B cell (primary cell): ENCODE results near the gene CEP131. TPM values are rescaled to one million over a fixed set of nuclear protein-coding genes. Genes with fewer than 3 reads are reported as not detected.

ENCODE experiments used
- ATAC-seq: fragments of 200-7000 bp; cut with Tn5 transposase; one replicate; pipeline ENCODE4 v1.10.0; 2021; ENCODE audit warnings: low read depth, mild to moderate bottlenecking, moderate number of reproducible peaks, moderate library complexity
- CTCF ChIA-PET: fragments of 350-600 bp; sonication (Branson Sonifier 250); formaldehyde crosslinking; loops from one replicate; lab custom pipeline; 2021; ENCODE audit warnings: antibody characterized with exemption, inconsistent platforms; lab: Charles Lee
- POLR2A ChIA-PET: fragments of 350-600 bp; sonication (Branson Sonifier 250); formaldehyde crosslinking; loops from one replicate; lab custom pipeline; 2021; ENCODE audit warnings: antibody characterized with exemption; lab: Charles Lee
- DNase-seq: peaks from one replicate; pipeline ENCODE4 v3.0.0; 2013
- H2AFZ ChIP-seq: 2 replicates; pipeline ENCODE4 v1.6.1; 2012; ENCODE audit warnings: mild to moderate bottlenecking, low read depth, low read length; ENCODE audit not compliant: insufficient read depth, poor library complexity, severe bottlenecking
- H3K27ac ChIP-seq, 2 donors: 1 replicate in 1 of 2; 2 replicates in 1 of 2; pipeline ENCODE4 v1.5.1; 2012 to 2013; ENCODE audit warnings: low read length in 2 of 2, mild to moderate bottlenecking in 2 of 2, moderate library complexity in 1 of 2
- H3K27me3 ChIP-seq, 4 experiments: fragments of 200-600 bp in 1 of 4; sonication (generic) in 1 of 4; replicated peaks in 1 of 4; 1 replicate in 2 of 4; 2 replicates in 2 of 4; pipeline versions ENCODE4 v1.6.1 to v1.7.0; 2013 to 2016; ENCODE audit warnings: low read length in 3 of 4, mild to moderate bottlenecking in 2 of 4, mixed read lengths in 1 of 4, moderate library complexity in 1 of 4; ENCODE audit not compliant: insufficient read depth in 4 of 4, control insufficient read depth in 3 of 4; ENCODE audit errors: control extremely low read depth in 1 of 4
- H3K36me3 ChIP-seq, 2 experiments: replicated peaks in 1 of 2; 1 replicate in 1 of 2; 2 replicates in 1 of 2; pipeline versions ENCODE4 v1.6.1 to v1.7.1; 2013; ENCODE audit warnings: low read length in 1 of 2; ENCODE audit not compliant: insufficient read depth in 2 of 2, control insufficient read depth in 1 of 2; ENCODE audit errors: control extremely low read depth in 1 of 2, extremely low read depth in 1 of 2
- H3K4me1 ChIP-seq, 2 donors: fragments of 200-600 bp in 1 of 2; sonication (generic) in 1 of 2; 1 replicate in 1 of 2; 2 replicates in 1 of 2; pipeline versions ENCODE4 v1.5.1 to v1.6.1; 2013 to 2017; ENCODE audit warnings: low read length in 2 of 2; ENCODE audit not compliant: control insufficient read depth in 2 of 2, insufficient read depth in 2 of 2
- H3K4me2 ChIP-seq: replicated peaks from 2 replicates; pipeline ENCODE3; 2012; ENCODE audit warnings: mild to moderate bottlenecking, low read depth, low read length; ENCODE audit not compliant: poor library complexity, severe bottlenecking
- H3K4me3 ChIP-seq, 5 experiments: fragments of 200-600 bp in 1 of 5; sonication (generic) in 1 of 5; 1 replicate in 3 of 5; 2 replicates in 2 of 5; pipeline versions ENCODE4 v1.5.1 to v1.7.0; 2011 to 2016; ENCODE audit warnings: low read length in 4 of 5, mild to moderate bottlenecking in 4 of 5, low read depth in 2 of 5, control low read depth in 1 of 5, moderate library complexity in 1 of 5; ENCODE audit not compliant: insufficient read depth in 1 of 5; ENCODE audit errors: control extremely low read depth in 1 of 5, extremely low read depth in 1 of 5
- H3K79me2 ChIP-seq: fragments of 200-600 bp; sonication (generic); one replicate; pipeline ENCODE4 v1.6.0; 2016; ENCODE audit warnings: low read length; ENCODE audit not compliant: control insufficient read depth, insufficient read depth
- H3K9ac ChIP-seq: fragments of 200-600 bp; sonication (generic); 2 replicates; pipeline ENCODE4 v1.6.1; 2017; ENCODE audit warnings: mild to moderate bottlenecking, low read length, moderate library complexity
- H3K9me3 ChIP-seq, 3 donors: one replicate each; pipeline versions ENCODE4 v1.6.1 to v1.7.1; 2013; ENCODE audit warnings: low read length in 2 of 3; ENCODE audit not compliant: control insufficient read depth in 2 of 3, insufficient read depth in 1 of 3; ENCODE audit errors: control extremely low read depth in 1 of 3
- H4K20me1 ChIP-seq: 2 replicates; pipeline ENCODE4 v1.6.0; 2012; ENCODE audit warnings: mild to moderate bottlenecking, low read length; ENCODE audit not compliant: insufficient read depth, control insufficient read depth, poor library complexity, severe bottlenecking
- H3K27ac Mint-ChIP-seq: one replicate; pipeline ENCODE4 v1.8.0; 2021; ENCODE audit warnings: mixed read lengths
- H3K27me3 Mint-ChIP-seq: one replicate; pipeline ENCODE4 v1.8.0; 2021; ENCODE audit warnings: mixed read lengths
- H3K4me1 Mint-ChIP-seq: one replicate; pipeline ENCODE4 v1.8.0; 2021; ENCODE audit warnings: mixed read lengths
- H3K4me3 Mint-ChIP-seq: one replicate; pipeline ENCODE4 v1.8.0; 2021; ENCODE audit warnings: mixed read lengths
- H3K9me3 Mint-ChIP-seq: one replicate; pipeline ENCODE4 v1.8.0; 2022; ENCODE audit warnings: mixed read lengths; ENCODE audit not compliant: insufficient read depth
- CTCF ChIP-seq: fragments of 200-600 bp; IDR thresholded peaks from one replicate; pipeline ENCODE4 v1.8.0; 2022; ENCODE audit warnings: antibody characterized with exemption, mild to moderate bottlenecking
- EZH2 ChIP-seq: IDR thresholded peaks from 2 replicates; pipeline ENCODE4 v1.6.1; 2012; ENCODE audit warnings: borderline replicate concordance, low read depth, mild to moderate bottlenecking, moderate library complexity, low read length; ENCODE audit not compliant: insufficient read depth, poor library complexity, severe bottlenecking
- WGBS: methylation state at CpG from one replicate; pipeline ENCODE4 v1.1.5; 2013; ENCODE audit warnings: missing lambda C conversion rate; ENCODE audit not compliant: insufficient coverage; 5-methylcytosine and 5-hydroxymethylcytosine counted together
- intact Hi-C: fragments of 100-400 bp; cut with micrococcal nuclease; formaldehyde crosslinking; loops from one replicate; pipeline ENCODE4 v1.10.0; 2022
- polyA plus RNA-seq: library from polyadenylated mRNA; depleted of rRNA; stranded (reverse); fragments of >200 nt; gene quantifications from 2 replicates; pipeline ENCODE4 v1.2.3, GENCODE V29; 2012
- total RNA-seq, 2 donors: library from RNA; stranded (reverse); fragments of 120-200 nt in 1 of 2; gene quantifications; 1 replicate in 1 of 2; 2 replicates in 1 of 2; pipeline versions ENCODE4 v1.2.3 to v1.2.4, GENCODE V29; 2013 to 2022

Gene CEP131
- total and polyA plus RNA-seq, 2 donors (not counting 1 experiment from before 2014, with no cell fraction given): 18.8 to 25.5 TPM

- Histone ChIP-seq H2AFZ (no peak overlapping the region), H3K79me2 (peaks cover 18% of the 10 kb centered on the region), H3K27ac (no peak overlapping the region), H3K4me2 (no peak overlapping the region), H3K36me3 (peaks cover 0 to 69% of the 10 kb centered on the region in 2 experiments), H3K9me3 (no peaks in the 10 kb centered on the region), H3K4me1 (peaks cover 0 to 4% of the 10 kb centered on the region in 2 donors), H3K27me3 (no peaks in the 10 kb centered on the region), H3K9ac (no peak overlapping the region), H3K4me3 (no peak overlapping the region), H4K20me1 (peaks cover 71% of the 10 kb centered on the region)
- ChIA-PET CTCF (interaction anchor here (1.2 kb wide), 1 partner anchor 32 kb away, joined by 5 read pairs; no protein-coding TSS in a partner anchor), POLR2A (no interaction called here)
- intact Hi-C loops: loop anchor here (10.0 kb wide), 1 partner anchor 256 kb away; the partner anchor contains the start of gene ACTG1
- H3K9me3 Mint-ChIP-seq: no peaks in the 10 kb centered on the region
- H3K4me3 Mint-ChIP-seq: no peak overlapping the region
- ATAC-seq (no peak), DNase-seq (no peak)
- peaks cover 4% of the 10 kb centered on the region for H3K4me1 Mint-ChIP-seq
- WGBS: 91% methylated on average over 23 of the region's 23 CpGs
- no peak for TF ChIP-seq EZH2
- TF ChIP-seq CTCF: no peak
- no peaks in the 10 kb centered on the region for H3K27me3 Mint-ChIP-seq
- H3K27ac Mint-ChIP-seq: no peak overlapping the region
Observed at GRCh38 chr17:81259058-81259605, 36.4 kb upstream of the CEP131 start.

- TF ChIP-seq EZH2 (no peak), CTCF (no peak)
- no peak overlapping the region for H3K9ac ChIP-seq
- H3K27ac ChIP-seq: no peak overlapping the region
- 95% methylated on average over 20 of the region's 20 CpGs for WGBS
- peaks cover 22% of the 10 kb centered on the region for H3K79me2 ChIP-seq
- H3K9me3 ChIP-seq: no peaks in the 10 kb centered on the region
- peaks cover 71% of the 10 kb centered on the region for H4K20me1 ChIP-seq
- DNase-seq (no peak), ATAC-seq (no peak)
- ChIA-PET CTCF (interaction anchor here (1.0 to 1.2 kb wide), 2 partner anchors 33 to 343 kb away, joined by 3 to 5 read pairs; no protein-coding TSS in a partner anchor), POLR2A (no interaction called here)
- Mint-ChIP-seq H3K27me3 (no peaks in the 10 kb centered on the region), H3K4me1 (peaks cover 8% of the 10 kb centered on the region), H3K27ac (no peak overlapping the region), H3K9me3 (no peaks in the 10 kb centered on the region), H3K4me3 (no peak overlapping the region)
- intact Hi-C loops: loop anchor here (10.0 kb wide), 1 partner anchor 257 kb away; the partner anchor contains the start of gene ACTG1
- peaks cover 0 to 64% of the 10 kb centered on the region in 2 experiments for H3K36me3 ChIP-seq
- H3K27me3 ChIP-seq: no peaks in the 10 kb centered on the region
- H3K4me2 ChIP-seq: no peak overlapping the region
- H3K4me1 ChIP-seq: peaks cover 0 to 4% of the 10 kb centered on the region in 2 donors
- no peak overlapping the region for H2AFZ ChIP-seq
- no peak overlapping the region for H3K4me3 ChIP-seq
Observed at GRCh38 chr17:81258292-81258691, 35.5 kb upstream of the CEP131 start.
